Loucy (cell line): Measurements from ENCODE around the gene CFAP410.

Source experiments
- CTCF ChIP-seq: fragments of 200-600 bp; sonication (generic); conservative IDR thresholded peaks from 2 replicates; pipeline ENCODE4 v1.5.1; 2014; ENCODE audit warnings: mild to moderate bottlenecking, antibody characterized with exemption, low read length
- EZH2phosphoT487 ChIP-seq: fragments of 200-600 bp; IDR thresholded peaks from 2 replicates; pipeline ENCODE4 v1.6.1; 2018; ENCODE audit warnings: antibody characterized with exemption, mild to moderate bottlenecking, moderate library complexity, borderline replicate concordance

GRCh38 chr21:44382536-44382935 is 43.3 kb upstream of the CFAP410 start:
- TF ChIP-seq CTCF (no peak), EZH2phosphoT487 (no peak)
